Keratinocyte (primary cell): ENCODE data around the gene DPP8.

Source experiments
- CTCF ChIP-seq, 3 experiments: IDR thresholded peaks in 1 of 3; conservative IDR thresholded peaks in 1 of 3; optimal IDR thresholded peaks in 1 of 3; 2 replicates in 2 of 3; 3 replicates in 1 of 3; pipeline versions ENCODE3 to v1.5.1; 2011; ENCODE audit warnings: low read length in 3 of 3, mild to moderate bottlenecking in 3 of 3, moderate library complexity in 2 of 3, control low read depth in 1 of 3, inconsistent platforms in 1 of 3; ENCODE audit not compliant: insufficient read depth in 2 of 3; ENCODE audit errors: extremely low read depth in 1 of 3
- EZH2 ChIP-seq: IDR thresholded peaks from one replicate; pipeline ENCODE4 v1.6.1; 2012; ENCODE audit warnings: inconsistent platforms, mild to moderate bottlenecking, low read length, moderate library complexity

GRCh38 chr15:65550681-65551098 lies 33.2 kb upstream of the DPP8 start:
- TF ChIP-seq CTCF (optimal IDR thresholded peaks at IDR 0.05 in 1 of 3, IDR thresholded peaks at IDR 0.05 in 1 of 3, conservative IDR thresholded peaks at IDR 0.05 in 1 of 3; ENCODE audit: extremely low read depth in 1 of 3, insufficient read depth in 2 of 3, low read length in 3 of 3) (no peak), EZH2 (no peak)
